Keratinocyte (primary cell): ENCODE data around the gene IFITM10.

ENCODE experiments used
- CTCF ChIP-seq, 3 experiments: IDR thresholded peaks in 1 of 3; conservative IDR thresholded peaks in 1 of 3; optimal IDR thresholded peaks in 1 of 3; 2 replicates in 2 of 3; 3 replicates in 1 of 3; pipeline versions ENCODE3 to v1.5.1; 2011; ENCODE audit warnings: low read length in 3 of 3, mild to moderate bottlenecking in 3 of 3, moderate library complexity in 2 of 3, control low read depth in 1 of 3, inconsistent platforms in 1 of 3; ENCODE audit not compliant: insufficient read depth in 2 of 3; ENCODE audit errors: extremely low read depth in 1 of 3
- EZH2 ChIP-seq: IDR thresholded peaks from one replicate; pipeline ENCODE4 v1.6.1; 2012; ENCODE audit warnings: inconsistent platforms, mild to moderate bottlenecking, low read length, moderate library complexity

GRCh38 chr11:1746956-1747752, 3.2 kb downstream of the IFITM10 start:
- TF ChIP-seq CTCF (optimal IDR thresholded peaks at IDR 0.05 in 1 of 3, IDR thresholded peaks at IDR 0.05 in 1 of 3, conservative IDR thresholded peaks at IDR 0.05 in 1 of 3; ENCODE audit: extremely low read depth in 1 of 3, insufficient read depth in 2 of 3, low read length in 3 of 3) (no peak), EZH2 (peak; percentile 59)
